Activated T-cell treated with anti-CD3 and anti-CD28 coated beads for 1 hour (primary cell): ENCODE data around the gene ERFL.
A peak's percentile ranks its signal among the peaks of the same experiment; 100 is the strongest.

Experiments
- DNase-seq: peaks from one replicate; pipeline ENCODE4 v3.0.0-alpha.2; 2020; ENCODE audit warnings: low read depth

ERFL gene

DNA sequence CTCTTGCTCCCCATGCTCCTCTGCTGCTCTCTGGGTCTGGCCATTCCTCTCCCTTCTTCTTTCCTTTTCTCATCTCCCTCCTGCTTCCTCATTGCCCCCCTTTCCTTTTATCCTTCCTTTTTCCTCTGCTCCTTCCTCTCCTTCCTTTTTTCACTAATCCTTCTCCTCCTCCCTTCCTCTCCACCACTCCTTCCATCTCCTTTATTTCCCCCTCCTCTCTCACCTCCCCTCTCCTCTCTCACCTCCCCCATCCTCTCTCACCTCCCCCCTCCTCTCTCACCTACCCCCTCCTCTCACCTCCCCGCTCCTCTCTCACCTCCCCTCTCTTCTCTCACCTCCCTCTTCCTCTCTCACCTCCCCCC, 31.7 kb downstream of the ERFL start:
- DNase-seq = no peak

DNA sequence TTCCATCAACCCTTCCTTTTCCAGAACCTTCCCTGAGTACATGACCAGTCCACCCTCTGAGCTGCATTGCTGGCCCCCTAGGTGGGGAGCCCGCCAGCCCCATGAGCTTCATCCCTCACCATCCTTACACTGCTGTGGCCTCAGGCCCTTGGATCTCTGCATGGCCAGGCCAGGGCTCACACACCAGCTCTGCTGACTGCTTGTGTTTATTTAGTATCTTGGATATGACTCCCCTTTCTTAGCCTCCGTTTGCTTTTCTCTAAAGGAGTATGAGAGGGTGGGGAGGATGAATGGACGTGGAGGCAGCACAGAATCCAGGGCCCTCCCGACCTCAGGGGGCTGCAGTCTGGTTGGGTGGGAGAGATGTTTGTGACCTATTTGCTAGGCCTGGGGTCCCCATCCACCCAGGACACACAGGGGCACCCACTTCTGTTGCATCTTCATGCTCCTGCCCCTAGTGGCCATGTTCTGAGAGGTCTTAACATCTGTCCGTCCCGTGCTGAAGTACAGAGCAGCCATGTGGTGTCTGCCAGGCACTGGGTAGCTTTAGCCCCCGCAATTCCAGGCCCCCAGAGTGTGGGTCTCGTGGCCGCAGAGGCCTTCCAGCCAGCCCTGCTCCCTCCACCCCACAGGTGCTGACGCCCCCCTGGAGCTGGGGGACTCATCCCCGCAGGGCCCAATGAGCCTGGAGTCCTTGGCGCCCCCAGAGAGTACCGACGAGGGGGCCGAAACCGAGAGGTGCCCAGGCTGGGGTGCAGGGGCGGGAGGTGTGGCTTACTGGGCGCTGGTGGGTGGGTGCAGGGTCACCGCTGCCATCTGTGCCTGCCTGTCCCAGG, 32.3 kb downstream of the ERFL start:
- DNase-seq = no peak

DNA sequence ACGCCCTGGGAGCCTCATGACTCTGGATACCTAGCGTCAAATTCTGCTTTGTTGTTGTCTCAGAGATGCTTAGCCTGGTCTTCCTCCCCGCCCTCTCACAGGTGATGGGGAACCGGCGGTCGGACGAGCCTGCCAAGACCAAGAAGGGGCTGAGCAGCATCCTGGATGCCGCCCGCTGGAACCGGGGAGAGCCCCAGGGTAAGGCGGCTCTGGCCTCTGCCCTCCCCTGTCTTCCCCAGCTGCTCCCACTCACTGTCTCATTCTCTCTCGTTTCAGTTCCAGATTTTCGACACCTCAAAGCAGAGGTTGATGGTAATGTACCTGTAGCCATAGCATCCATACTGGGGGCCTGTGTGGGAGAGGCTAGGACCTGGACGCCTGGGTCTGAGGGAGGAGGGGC, 33.9 kb downstream of the ERFL start:
- no peak for DNase-seq

DNA sequence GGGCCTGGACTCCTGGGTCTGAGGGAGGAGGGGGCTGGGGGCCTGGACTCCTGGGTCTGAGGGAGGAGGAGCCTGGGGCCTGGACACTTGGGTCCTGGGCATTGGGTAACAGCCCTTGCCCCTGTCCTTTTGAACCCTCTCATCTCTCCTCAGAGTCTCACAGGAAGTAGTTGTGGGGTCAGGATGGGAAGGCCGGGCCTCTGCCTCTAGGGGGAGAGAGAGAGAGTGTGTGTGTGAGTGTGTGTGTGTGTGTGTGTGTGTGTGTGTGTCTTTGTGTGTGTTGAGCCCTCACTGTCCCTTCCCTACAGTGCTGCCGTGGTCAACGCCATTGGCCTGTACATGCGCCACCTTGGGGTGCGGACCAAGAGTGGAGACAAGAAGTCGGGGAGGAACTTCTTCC, 34.4 kb downstream of the ERFL start:
- no peak for DNase-seq

GRCh38 chr19:41892173-41892902, 35.9 kb downstream of the ERFL start:
- no peak for DNase-seq

GRCh38 chr19:41890936-41891335, 37.3 kb downstream of the ERFL start:
- DNase-seq = no peak

GRCh38 chr19:41889896-41890295, 38.4 kb downstream of the ERFL start:
- DNase-seq = no peak

DNA sequence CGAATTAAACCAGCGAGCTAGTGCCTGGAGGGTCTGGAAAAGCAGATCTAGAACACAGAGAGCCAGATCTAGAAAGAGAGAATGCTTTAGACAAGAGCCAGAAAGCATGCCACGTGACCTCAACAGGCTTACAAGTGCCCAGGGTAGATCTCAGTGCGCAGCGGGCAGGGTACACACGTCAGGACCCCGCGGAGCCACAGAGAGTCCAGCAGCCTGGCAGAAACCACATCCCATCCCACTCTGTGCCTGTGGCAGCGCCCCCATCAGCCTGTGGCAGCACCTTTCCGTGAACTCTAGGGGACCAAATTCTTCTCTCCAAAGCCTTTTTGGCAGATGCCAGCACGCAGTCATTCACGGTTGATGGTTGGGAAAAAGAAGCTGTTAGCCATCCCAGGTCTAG, 39.3 kb downstream of the ERFL start:
- no peak for DNase-seq

DNA sequence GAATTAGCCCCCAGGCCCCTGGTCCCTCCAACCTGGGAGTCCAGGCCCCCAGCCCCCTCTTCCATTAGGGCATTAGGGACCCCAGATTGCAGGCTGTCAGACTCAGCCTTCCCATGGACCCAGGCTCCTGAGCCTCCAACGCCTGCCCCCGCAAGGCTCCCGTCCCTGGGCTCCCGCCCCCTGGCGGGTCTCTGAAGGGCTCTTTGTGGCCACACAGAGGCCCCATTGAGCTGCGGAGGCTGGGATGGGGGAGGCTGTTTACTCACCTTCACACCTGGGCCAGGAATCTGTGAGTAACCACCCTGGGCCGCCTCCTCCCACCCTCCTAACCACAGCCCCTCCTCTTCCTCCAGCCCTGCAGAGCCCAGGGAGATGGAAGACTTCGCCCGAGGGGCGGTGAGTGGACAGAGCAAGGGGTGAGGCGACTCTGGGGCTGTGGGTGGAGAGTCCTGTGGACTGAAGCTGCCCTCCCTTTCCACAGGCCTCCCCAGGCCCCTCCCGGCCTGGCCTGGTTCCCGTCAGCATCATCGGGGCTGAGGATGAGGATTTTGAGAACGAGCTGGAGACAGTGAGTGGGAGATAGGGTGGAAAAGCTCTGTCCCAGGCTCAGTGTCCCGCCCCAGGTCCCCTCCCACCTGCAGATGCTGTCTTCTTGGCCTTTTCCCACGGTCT, 40.4 kb downstream of the ERFL start:
- peak; percentile 83 for DNase-seq

DNA sequence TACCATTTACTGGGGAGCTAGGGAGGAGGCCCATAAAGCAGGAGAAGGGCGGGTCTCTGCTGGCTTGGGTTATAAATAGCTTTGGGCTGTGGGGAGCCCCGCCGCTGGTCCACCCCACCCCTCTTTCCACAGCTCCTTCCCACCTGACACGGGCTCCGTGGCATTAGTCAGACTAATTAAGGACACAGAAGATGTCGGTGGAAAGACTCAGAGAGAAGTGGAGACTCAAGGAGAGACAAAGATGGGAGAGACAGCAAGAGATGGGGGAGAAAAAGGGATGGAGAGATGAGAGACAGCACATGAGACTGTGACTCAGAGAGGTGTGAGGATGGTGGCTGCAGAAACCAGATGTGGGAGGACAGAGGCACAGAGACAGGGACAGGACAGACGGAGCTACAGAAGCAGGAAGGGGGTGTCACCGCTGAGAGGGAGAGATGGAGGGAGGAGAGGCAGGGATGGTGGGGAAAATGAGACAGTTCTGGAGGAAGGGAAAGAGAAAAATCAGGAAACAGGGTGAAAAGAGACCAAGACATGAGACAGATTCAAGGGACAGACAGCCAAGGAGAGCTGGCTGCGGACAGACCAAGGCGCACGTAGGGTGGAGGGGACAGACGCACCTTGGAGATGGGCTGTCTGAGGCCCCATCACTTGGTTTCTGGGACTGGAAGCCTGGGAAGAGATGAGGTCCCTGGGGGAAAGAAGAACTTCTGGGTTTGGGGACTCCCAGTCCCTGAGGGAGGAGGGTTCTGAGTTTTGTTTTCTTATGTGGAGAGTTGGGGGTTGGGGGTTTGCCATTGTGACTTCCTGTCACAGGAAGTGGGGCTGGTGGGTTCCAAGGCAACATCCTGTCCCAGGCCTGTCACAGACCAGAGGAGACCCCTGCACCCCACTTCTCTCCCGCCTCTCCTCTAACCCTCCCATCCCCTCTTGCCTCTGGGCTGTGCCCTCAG, 41.2 kb downstream of the ERFL start:
- peak; percentile 50 for DNase-seq

- DNase-seq = peak; percentile 80
Observed at GRCh38 chr19:41883821-41884733, 44.2 kb downstream of the ERFL start.

DNA sequence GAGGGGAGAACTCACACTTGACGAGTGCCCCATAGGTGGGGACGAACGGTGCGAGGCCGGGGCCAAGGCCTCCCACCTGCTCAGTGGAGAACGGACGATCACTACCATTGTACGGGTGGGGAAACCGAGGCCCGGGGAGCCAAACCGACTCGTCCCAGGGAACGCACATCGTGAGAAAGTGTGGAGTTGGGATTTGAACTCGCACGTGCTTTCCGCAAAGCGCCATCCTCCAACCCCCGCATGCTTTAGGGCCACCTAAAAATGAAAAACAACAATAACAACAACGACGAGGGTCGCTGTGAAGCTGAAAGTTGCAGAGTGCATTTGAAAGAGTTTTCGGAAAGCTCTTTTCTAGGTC, 44.8 kb downstream of the ERFL start:
- no peak for DNase-seq

DNA sequence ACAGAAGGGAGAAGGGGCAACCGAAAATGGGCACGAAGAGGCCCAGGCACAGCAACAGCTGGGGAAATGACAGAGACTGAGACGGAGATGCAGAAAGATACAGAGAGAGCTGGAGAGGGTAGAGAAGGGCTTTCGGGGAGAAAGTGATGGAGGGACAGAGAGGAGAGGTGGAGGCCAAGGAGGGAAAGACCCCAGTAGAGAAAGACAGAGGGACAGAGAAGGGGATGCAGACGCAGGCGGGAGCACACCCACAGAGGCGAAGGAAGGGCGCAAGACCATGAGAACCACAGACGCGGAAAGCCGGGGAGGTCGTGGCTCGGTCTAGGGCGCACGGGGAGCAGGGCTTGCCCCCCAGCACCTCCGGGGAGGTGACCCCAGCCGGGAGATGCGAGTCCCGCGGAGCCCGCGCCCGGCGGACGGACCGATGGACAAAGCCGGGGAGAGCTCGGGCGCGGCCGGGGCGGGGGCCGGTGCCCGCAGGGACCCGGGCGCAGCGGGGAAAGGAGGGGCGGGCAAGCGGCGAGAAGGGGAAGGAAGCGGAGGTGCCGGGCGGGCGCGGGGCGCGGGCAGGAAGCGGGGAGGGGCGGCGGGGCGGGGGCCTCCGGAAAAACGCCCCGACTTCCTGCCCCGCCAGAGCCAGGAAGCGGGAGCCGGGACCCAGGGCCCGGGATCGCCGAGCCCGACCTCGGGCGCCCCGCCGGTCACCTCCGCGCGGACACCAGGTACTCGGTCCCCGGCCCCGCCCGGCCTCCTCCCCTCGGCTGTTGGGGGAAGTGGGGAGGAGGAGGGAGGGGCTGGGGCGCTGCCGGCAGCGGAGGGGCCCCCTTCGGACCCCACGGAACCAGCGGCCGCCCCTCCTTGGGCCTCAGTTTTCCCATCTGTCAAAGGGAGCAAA, 45.4 kb downstream of the ERFL start, which contains the start of gene ARHGEF1:
TSS of gene ARHGEF1 (plus strand) at position 617 of the 895 bp plus-strand sequence. CDS start 4,899 bp downstream, outside the sequence.
- DNase-seq = peak; percentile 53

- DNase-seq = no peak
Observed at GRCh38 chr19:41880329-41880708, 47.9 kb downstream of the ERFL start.

DNA sequence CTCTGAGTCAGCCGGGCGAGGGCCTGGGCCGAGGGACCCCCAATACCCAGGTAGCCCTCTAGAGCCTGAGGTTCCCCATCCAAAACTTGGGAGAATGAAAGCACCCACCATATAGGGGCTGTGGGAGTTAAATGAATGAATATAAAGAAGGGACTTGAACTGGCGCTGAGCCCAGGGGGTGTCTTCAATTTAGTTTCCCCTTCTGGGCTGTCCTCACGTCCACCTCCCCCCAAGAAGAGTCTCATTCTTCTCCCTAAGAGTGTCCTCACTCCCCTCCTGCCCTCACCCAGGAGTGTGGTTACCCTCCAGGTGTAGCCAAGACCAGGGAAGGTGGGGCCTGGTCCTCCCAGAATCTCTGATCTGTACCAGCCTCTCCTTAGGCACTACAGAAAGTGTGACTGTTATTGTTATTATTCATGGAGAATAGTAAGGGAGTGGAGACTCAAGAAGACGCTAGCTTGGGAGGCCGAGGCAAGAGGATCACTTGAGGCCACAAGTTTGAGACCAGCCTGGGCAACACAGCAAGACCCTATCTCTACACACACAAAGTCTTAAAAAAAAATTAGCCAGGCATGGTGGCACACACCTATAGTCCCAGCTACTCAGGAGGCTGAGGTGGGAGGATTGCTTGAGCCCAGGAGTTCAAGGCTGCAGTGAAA, 48.5 kb downstream of the ERFL start:
- no peak for DNase-seq

- DNase-seq = no peak
Observed at GRCh38 chr19:41879080-41879479, 49.2 kb downstream of the ERFL start.

GRCh38 chr19:41877916-41878905, 50.0 kb downstream of the ERFL start:
- DNase-seq = no peak
